ENCODE results near the gene LOC128125822.
"Not testable (repeated sequence)": the region's sequence is repeated elsewhere in the genome, so short reads cannot be mapped to it uniquely, and the experiment has no call there.

Gene LOC128125822

GRCh38 chr6:63572044-63572746 lies at the start of gene LOC128125822, which contains the start of gene PTP4A1:
LOC128125822 (plus strand) TSS chr6:63572480.
PTP4A1 (plus strand) TSS chr6:63572480; CDS start chr6:63576881, 4,401 bp downstream.
- ATAC-seq, result peak; percentile 96
- Histone ChIP-seq H3K27me3 (no peaks in the 10 kb centered on the region), H3K4me3 (peak within 1 kb of the TSS; percentile 82 to 85), H3K4me1 (peaks cover 0 to 36% (median 4%) of the 10 kb centered on the region in 3 donors), H3K27ac (peak within 1 kb of the TSS; percentile 97 to 100 (median 99)), H3K36me3 (peaks cover 0 to 9% of the 10 kb centered on the region in 2 donors), H3K9me3 (no peaks in the 10 kb centered on the region)
- WGBS, 2 donors (ENCODE audit: low coverage in 1 of 2), result 0% methylated on average over 6 to 10 of the region's 73 CpGs
- TF ChIP-seq EP300 (IDR thresholded peaks at IDR 0.05) (peak; percentile 79), POLR2A (IDR thresholded peaks at IDR 0.05) (peak; percentile 98 to 99), POLR2AphosphoS5 (IDR thresholded peaks at IDR 0.05) (peak; percentile 99), CTCF (IDR thresholded peaks at IDR 0.05) (no peak)

- WGBS, 2 donors (ENCODE audit: low coverage in 1 of 2), result 81 to 91% methylated on average over 7 of the region's 7 CpGs
- not testable (repeated sequence) for ATAC-seq
Observed at GRCh38 chr6:63522911-63523287, 49.4 kb upstream of the LOC128125822 start.

GRCh38 chr6:63523630-63524029 lies 48.6 kb upstream of the LOC128125822 start:
- H3K4me3 ChIP-seq, result no peak overlapping the region
- H3K27ac ChIP-seq, result no peak overlapping the region
- H3K36me3 ChIP-seq, result no peaks in the 10 kb centered on the region
- WGBS, 2 donors (ENCODE audit: low coverage in 1 of 2), result 87 to 94% methylated on average over 4 of the region's 4 CpGs
- no peaks in the 10 kb centered on the region for H3K27me3 ChIP-seq
- TF ChIP-seq EP300 (IDR thresholded peaks at IDR 0.05), result no peak
- no peak for ATAC-seq
- peaks cover 0 to 7% (median 0%) of the 10 kb centered on the region in 3 donors for H3K4me1 ChIP-seq
- H3K9me3 ChIP-seq, result no peaks in the 10 kb centered on the region

More at GRCh38 chr6:63522911-63523287, 49.4 kb upstream of the LOC128125822 start:
- H3K4me3 ChIP-seq, H3K9me3 ChIP-seq, H3K36me3 ChIP-seq, H3K27ac ChIP-seq, H3K27me3 ChIP-seq, H3K4me1 ChIP-seq: not testable (repeated sequence)

GRCh38 chr6:63525186-63525878 lies 46.9 kb upstream of the LOC128125822 start:
- 71 to 72% methylated on average over 6 of the region's 7 CpGs for WGBS, 2 donors (ENCODE audit: low coverage in 1 of 2)
- Histone ChIP-seq H3K36me3 (no peaks in the 10 kb centered on the region), H3K4me1 (peaks cover 0 to 7% (median 0%) of the 10 kb centered on the region in 3 donors), H3K27ac (no peak overlapping the region), H3K4me3 (no peak overlapping the region), H3K9me3 (no peaks in the 10 kb centered on the region), H3K27me3 (no peaks in the 10 kb centered on the region)
- TF ChIP-seq POLR2AphosphoS5 (IDR thresholded peaks at IDR 0.05) (no peak), POLR2A (IDR thresholded peaks at IDR 0.05) (no peak), CTCF (IDR thresholded peaks at IDR 0.05) (no peak), EP300 (IDR thresholded peaks at IDR 0.05) (no peak)
- no peak for ATAC-seq

- Histone ChIP-seq H3K27ac (no peak overlapping the region), H3K27me3 (no peaks in the 10 kb centered on the region), H3K9me3 (no peaks in the 10 kb centered on the region), H3K4me1 (peaks cover 0 to 7% (median 0%) of the 10 kb centered on the region in 3 donors), H3K36me3 (no peaks in the 10 kb centered on the region), H3K4me3 (no peak overlapping the region)
- TF ChIP-seq POLR2A (IDR thresholded peaks at IDR 0.05) (no peak), POLR2AphosphoS5 (IDR thresholded peaks at IDR 0.05) (no peak), EP300 (IDR thresholded peaks at IDR 0.05) (no peak), CTCF (IDR thresholded peaks at IDR 0.05) (no peak)
- ATAC-seq, result no peak
Observed at GRCh38 chr6:63526931-63527330, 45.3 kb upstream of the LOC128125822 start.
